ENCODE results near the gene IGFLR1. TPM values are rescaled to one million over a fixed set of nuclear protein-coding genes. Genes with fewer than 3 reads are reported as not detected.
A peak's percentile ranks its signal among the peaks of the same experiment; 100 is the strongest.
"Not testable (repeated sequence)": the region's sequence is repeated elsewhere in the genome, so short reads cannot be mapped to it uniquely, and the experiment has no call there.

The IGFLR1 gene
- total RNA-seq, 1 donor = 0.72 TPM

- Histone ChIP-seq H3K36me3 (ENCODE audit: insufficient read depth, low read length) (peaks cover 87% of the 10 kb centered on the region), H4K20me1 (ENCODE audit: insufficient read depth, low read length) (peaks cover 10% of the 10 kb centered on the region), H3K79me2 (ENCODE audit: insufficient read depth, low read length) (peaks cover 24% of the 10 kb centered on the region), H2AFZ (ENCODE audit: low read length) (no peak overlapping the region), H3K27me3 (ENCODE audit: insufficient read depth, low read length) (no peaks in the 10 kb centered on the region), H3K4me3 (ENCODE audit: insufficient read depth, low read length) (no peak overlapping the region), H3K27ac (ENCODE audit: low read depth, low read length) (no peak overlapping the region), H3K4me2 (ENCODE audit: insufficient read depth, low read length) (no peak overlapping the region), H3K4me1 (ENCODE audit: insufficient read depth, low read length) (no peaks in the 10 kb centered on the region), H3K9me3 (ENCODE audit: low read depth, low read length) (no peaks in the 10 kb centered on the region)
- TF ChIP-seq CTCF (IDR thresholded peaks at IDR 0.05; ENCODE audit: extremely low read depth, low read depth, low read length) = no peak
- DNase-seq (ENCODE audit: insufficient read length, low spot score, missing footprints) = peak; percentile 61
These were observed 16.9 kb downstream of the IGFLR1 start for GRCh38 chr19:35725216-35725861.

GRCh38 chr19:35724560-35724959 lies 17.7 kb downstream of the IGFLR1 start:
- Histone ChIP-seq H3K36me3 (ENCODE audit: insufficient read depth, low read length) (peaks cover 82% of the 10 kb centered on the region), H3K4me2 (ENCODE audit: insufficient read depth, low read length) (no peak overlapping the region), H3K27ac (ENCODE audit: low read depth, low read length) (no peak overlapping the region), H3K79me2 (ENCODE audit: insufficient read depth, low read length) (peaks cover 32% of the 10 kb centered on the region), H3K27me3 (ENCODE audit: insufficient read depth, low read length) (no peaks in the 10 kb centered on the region), H3K4me3 (ENCODE audit: insufficient read depth, low read length) (no peak overlapping the region), H2AFZ (ENCODE audit: low read length) (no peak overlapping the region), H3K9me3 (ENCODE audit: low read depth, low read length) (no peaks in the 10 kb centered on the region), H3K4me1 (ENCODE audit: insufficient read depth, low read length) (no peaks in the 10 kb centered on the region), H4K20me1 (ENCODE audit: insufficient read depth, low read length) (peaks cover 16% of the 10 kb centered on the region)
- peak; percentile 66 for DNase-seq (ENCODE audit: insufficient read length, low spot score, missing footprints)
- no peak for TF ChIP-seq CTCF (IDR thresholded peaks at IDR 0.05; ENCODE audit: extremely low read depth, low read depth, low read length)

- peaks cover 78% of the 10 kb centered on the region for H3K36me3 ChIP-seq (ENCODE audit: insufficient read depth, low read length)
These were observed 18.1 kb downstream of the IGFLR1 start for GRCh38 chr19:35724132-35724531.

GRCh38 chr19:35723671-35724070 lies 18.6 kb downstream of the IGFLR1 start:
- peaks cover 73% of the 10 kb centered on the region for H3K36me3 ChIP-seq (ENCODE audit: insufficient read depth, low read length)

More at GRCh38 chr19:35724132-35724531, 18.1 kb downstream of the IGFLR1 start:
- H3K4me2 ChIP-seq (ENCODE audit: insufficient read depth, low read length); H3K4me1 ChIP-seq (ENCODE audit: insufficient read depth, low read length); H2AFZ ChIP-seq (ENCODE audit: low read length); H3K4me3 ChIP-seq (ENCODE audit: insufficient read depth, low read length); H3K9me3 ChIP-seq (ENCODE audit: low read depth, low read length); H3K27me3 ChIP-seq (ENCODE audit: insufficient read depth, low read length); H3K27ac ChIP-seq (ENCODE audit: low read depth, low read length); DNase-seq (ENCODE audit: insufficient read length, low spot score, missing footprints): not testable (repeated sequence)
- Histone ChIP-seq H4K20me1 (ENCODE audit: insufficient read depth, low read length) (peaks cover 20% of the 10 kb centered on the region), H3K79me2 (ENCODE audit: insufficient read depth, low read length) (peaks cover 36% of the 10 kb centered on the region)

More at GRCh38 chr19:35723671-35724070, 18.6 kb downstream of the IGFLR1 start:
- H3K79me2 ChIP-seq (ENCODE audit: insufficient read depth, low read length) = peaks cover 41% of the 10 kb centered on the region
- no peak for DNase-seq (ENCODE audit: insufficient read length, low spot score, missing footprints)
- H3K9me3 ChIP-seq (ENCODE audit: low read depth, low read length) = no peaks in the 10 kb centered on the region
- H3K4me3 ChIP-seq (ENCODE audit: insufficient read depth, low read length) = no peak overlapping the region
- no peak overlapping the region for H2AFZ ChIP-seq (ENCODE audit: low read length)
- no peak for TF ChIP-seq CTCF (IDR thresholded peaks at IDR 0.05; ENCODE audit: extremely low read depth, low read depth, low read length)
- H3K27ac ChIP-seq (ENCODE audit: low read depth, low read length) = no peak overlapping the region
- H4K20me1 ChIP-seq (ENCODE audit: insufficient read depth, low read length) = peaks cover 25% of the 10 kb centered on the region
- H3K27me3 ChIP-seq (ENCODE audit: insufficient read depth, low read length) = no peaks in the 10 kb centered on the region
- no peak overlapping the region for H3K4me2 ChIP-seq (ENCODE audit: insufficient read depth, low read length)
- peaks cover 7% of the 10 kb centered on the region for H3K4me1 ChIP-seq (ENCODE audit: insufficient read depth, low read length)
